Erythroblast (primary cell): ENCODE measurements around the gene GPC6.

ENCODE experiments used
- DNase-seq, 2 experiments: peaks; one replicate each; lab custom pipeline; 2025; lab: John Stamatoyannopoulos, UW
- GATA1 ChIP-seq: IDR thresholded peaks from 2 replicates; pipeline ENCODE4 v1.6.1; 2011; ENCODE audit warnings: low read depth, mild to moderate bottlenecking, control low read depth, low read length, moderate library complexity
- POLR2A ChIP-seq: IDR thresholded peaks from 2 replicates; pipeline ENCODE4 v1.6.1; 2011; ENCODE audit warnings: mild to moderate bottlenecking, low read length

GPC6 gene

DNA sequence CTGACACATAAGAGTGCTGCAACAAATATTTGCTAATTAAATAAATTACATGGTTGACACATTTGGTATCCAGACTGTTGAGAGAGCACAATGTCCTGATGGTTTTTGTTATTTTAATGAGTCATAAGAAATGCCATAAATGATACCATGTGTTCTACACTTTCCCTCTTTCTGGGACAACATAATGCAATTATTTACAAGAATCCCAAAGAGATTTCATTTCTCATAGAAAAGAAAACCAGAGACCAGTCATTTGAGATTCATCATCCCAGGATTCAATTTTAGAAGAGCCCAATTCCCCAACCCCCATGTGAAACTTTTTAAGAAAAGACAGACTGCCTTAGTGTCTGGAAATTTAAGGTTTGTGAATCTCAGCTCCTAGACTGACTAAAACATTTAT is 853.3 kb downstream of the GPC6 start:
- DNase-seq, result no peak

DNA sequence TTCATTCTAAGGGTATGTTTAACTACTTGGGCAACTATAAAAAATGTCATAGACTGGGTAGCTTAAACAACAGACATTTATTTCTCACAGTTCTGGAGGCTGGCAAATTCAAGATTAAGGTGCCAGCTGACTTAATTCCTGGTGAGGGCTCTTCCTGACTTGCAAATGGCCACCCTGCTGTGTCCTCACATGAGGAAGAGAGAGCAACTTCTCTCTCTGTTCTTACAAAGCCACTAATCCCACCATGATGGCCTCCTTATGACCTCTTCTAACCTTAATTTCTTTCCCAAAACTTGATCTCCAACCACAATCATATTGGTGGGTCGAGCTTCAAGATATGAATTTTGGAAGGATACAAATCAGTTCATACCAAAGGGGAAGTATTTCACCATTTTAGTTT is 853.9 kb downstream of the GPC6 start:
- DNase-seq, result no peak
- TF ChIP-seq POLR2A, result no peak
- TF ChIP-seq GATA1, result no peak

More for the DNA sequence above, 853.3 kb downstream of the GPC6 start:
- TF ChIP-seq GATA1 (no peak), POLR2A (no peak)

DNA sequence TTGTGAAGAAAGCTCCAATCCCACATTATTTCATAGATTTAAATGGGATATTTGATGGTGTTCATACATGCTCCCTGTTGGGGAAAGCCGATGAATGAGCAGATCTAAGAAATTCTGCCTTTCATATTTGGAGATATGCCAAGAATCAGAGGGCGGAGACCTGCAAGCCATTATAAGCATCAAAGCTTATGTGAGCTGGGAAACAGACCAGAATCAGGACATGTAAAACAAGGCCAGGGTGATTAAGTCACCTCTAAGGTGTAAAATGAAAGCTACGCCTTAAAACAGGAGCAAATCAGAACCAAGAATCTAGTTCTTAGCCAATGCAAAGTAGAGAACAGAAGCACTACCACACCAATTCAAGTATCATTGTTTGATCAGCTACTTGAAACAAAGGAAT is 860.5 kb downstream of the GPC6 start:
- no peak for DNase-seq
- TF ChIP-seq POLR2A (no peak), GATA1 (no peak)

DNA sequence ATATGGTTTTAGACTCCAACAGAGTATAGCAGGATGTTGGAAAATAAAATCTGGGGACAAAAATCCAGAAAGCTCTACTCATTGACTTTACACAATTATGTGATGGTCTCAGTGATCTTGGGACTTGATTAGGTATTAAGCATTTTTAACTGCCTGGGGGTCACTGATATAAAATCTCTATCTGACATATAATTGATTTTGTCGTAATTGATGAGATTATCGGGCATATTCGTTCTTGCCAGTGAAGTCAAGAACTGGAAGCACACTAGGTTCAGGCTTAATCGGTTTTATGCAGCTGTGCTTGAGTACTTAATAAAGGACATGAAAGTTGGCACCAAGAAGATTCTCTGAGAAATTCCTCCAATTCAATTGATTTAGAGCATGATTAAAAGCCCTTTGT is 862.1 kb downstream of the GPC6 start:
- TF ChIP-seq GATA1, result no peak
- no peak for TF ChIP-seq POLR2A
- DNase-seq, result no peak

DNA sequence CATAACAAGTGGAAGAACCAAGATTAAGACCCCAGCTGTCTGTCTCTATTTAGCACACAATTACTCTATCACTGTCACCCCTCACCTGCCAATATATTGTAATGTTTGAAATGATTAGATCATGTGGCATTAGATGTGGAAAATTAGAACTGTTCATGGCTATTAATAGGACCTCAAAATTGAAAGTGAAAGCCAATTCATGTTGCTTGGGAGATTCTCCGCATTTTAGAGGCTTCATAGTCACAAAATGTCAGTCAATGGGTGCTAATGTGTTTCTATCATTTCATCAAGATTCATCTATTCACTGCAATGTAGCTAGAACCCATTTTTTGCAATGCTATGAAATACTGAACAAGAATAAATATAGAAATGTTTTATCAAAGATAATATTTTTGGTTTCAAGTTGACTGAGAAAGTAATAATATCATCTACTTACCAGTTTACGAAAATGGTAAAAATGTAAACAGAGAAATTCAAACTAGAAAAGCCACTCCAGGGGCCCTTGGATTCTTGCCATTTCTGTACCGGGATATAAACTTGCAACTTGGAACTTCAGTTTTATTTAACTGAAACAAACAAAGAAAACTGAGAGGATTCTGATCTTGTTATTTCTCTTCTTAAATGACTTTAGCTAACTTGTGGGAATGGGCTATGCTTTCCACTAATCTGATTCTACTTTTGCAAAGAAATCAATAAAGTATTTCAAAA is 864.3 kb downstream of the GPC6 start:
- TF ChIP-seq GATA1 (no peak), POLR2A (no peak)
- no peak for DNase-seq

DNA sequence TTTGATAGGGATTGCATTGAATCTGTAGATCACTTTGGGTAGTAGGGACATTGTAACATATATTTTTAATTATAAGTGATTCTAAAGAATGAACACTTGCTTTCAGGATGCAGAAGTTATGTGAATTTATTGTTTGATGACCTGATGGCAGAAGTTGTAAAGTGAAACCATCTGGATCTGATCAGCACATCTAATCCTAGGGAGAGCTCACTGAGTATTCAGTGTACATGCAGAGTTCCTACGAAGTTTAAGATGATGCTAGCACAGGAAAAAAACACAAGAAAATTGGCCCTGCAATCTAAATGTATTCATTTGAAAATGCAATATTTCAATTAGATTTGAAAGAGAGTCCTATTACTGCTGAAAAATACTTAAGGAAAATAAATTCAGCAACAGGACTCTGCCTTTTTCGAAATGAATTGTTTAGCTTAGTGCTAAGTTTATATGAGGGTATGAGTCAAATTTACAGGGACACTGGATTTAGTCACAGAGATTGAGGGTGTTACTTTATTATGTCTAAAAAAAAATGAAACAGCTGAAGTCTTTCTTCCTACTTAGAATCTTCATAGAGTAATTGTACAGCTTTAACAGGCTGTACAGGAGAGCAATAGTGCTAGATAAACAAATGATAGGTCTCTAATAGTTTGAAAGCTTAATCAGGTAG is 867.2 kb downstream of the GPC6 start:
- TF ChIP-seq POLR2A (no peak), GATA1 (no peak)
- DNase-seq, result no peak

DNA sequence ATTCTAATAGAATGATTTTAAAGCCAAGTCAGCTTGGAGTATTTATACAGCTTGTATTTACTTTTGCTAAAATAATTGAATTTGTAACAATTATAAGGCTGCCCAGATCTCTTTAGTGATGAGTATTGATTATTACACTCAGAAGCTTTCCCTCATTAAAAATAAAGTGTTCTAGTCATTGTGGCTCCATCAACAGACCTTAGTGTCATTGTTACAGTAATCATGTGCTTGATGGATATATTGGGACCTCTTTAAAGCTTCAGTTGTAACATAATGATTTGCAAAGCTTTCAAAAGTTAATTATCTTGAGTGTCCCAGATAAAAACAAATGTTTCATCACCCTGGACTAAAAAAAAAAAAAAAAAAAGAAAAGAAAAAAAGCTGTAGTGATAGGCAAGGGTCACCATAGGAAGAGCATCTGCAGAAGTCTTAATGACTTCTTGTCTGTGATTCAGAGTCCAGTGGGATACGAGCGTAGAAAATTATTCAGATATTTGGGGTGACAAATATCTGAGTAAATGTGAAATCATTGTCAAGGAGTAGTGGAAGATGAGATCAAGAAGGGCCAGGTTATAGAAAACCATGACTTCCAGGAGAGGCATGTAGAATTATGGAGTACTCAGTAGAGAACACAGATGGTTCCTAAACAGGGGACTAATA is 883.2 kb downstream of the GPC6 start:
- TF ChIP-seq GATA1, result no peak
- TF ChIP-seq POLR2A, result no peak
- no peak for DNase-seq

DNA sequence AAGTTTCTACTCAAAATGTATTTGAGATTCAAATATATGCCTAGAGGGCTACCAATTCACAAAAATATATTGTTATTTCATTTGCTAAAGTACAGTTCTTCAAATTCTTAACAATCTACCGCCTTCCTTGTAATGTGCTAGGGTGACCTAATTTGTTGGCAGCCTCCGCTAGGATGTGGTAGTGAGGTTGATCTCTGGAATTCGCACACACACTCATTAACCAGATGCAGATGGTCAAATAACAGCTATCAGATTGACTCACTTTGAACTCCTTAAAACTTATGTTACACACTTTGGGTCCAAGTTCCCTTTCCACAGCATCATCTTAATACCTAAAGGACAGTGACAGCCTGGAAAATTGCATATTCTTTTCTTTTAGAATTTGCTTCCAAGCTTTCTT is 885.6 kb downstream of the GPC6 start:
- TF ChIP-seq POLR2A, result no peak
- no peak for DNase-seq

DNA sequence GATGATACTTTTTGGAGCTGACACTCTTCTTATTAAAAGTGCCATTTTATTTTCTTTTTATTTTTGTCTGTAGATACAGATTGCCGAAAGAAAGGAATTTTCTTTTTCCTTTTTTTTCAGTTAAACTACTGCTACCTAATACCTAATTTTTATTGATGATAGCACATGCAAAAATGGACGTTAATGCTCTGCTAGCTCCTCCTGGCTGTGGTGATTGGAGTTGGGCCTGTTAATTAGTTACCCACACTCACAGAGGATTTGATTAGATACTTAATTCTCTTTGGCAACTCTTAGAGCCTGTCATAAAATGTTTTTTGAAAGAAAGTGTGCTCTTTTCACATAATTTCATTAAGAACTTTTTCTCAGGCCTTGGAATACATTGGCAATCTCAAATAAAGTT is 886.1 kb downstream of the GPC6 start:
- DNase-seq, result no peak
- TF ChIP-seq GATA1, result no peak
- TF ChIP-seq POLR2A, result no peak

DNA sequence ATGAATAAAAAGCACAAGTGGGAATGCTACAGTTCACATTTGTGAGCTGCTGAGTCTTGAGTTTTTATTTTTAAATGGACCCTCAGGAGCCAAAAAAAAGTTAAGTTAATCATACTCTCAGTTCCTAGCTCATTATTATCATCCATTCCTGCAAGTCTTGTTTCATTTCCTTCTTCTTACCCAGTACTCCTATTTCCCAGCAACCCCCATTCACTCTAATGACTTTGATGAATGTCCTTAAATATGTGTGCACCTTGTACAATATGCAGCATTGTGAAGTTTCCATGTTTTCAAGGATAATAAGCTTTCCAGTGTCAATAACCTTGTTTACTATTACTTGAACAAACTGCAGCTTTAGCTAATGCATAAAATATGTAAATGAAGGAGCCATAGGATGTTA is 886.6 kb downstream of the GPC6 start:
- no peak for TF ChIP-seq GATA1
- no peak for TF ChIP-seq POLR2A
- no peak for DNase-seq

DNA sequence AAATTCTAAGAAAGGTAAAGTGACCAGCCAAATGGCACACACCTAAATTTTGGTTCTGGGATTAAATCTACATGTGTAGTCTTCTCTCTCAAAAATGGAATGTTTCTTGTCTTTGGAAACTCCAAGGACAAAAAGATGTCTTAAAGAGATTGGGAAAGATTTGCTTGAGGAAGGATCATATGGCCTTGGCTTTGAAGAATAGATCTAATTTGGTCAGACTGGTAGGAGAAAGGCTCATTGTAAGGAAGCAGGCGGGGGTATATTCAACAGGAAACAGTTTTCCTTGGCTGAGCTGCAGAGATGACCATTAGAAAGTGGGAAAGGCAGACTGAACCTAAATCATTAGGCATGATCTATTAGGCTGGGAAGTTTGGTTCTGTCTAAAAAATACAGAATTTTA is 887.6 kb downstream of the GPC6 start:
- DNase-seq, result no peak
- no peak for TF ChIP-seq POLR2A
- TF ChIP-seq GATA1, result no peak

DNA sequence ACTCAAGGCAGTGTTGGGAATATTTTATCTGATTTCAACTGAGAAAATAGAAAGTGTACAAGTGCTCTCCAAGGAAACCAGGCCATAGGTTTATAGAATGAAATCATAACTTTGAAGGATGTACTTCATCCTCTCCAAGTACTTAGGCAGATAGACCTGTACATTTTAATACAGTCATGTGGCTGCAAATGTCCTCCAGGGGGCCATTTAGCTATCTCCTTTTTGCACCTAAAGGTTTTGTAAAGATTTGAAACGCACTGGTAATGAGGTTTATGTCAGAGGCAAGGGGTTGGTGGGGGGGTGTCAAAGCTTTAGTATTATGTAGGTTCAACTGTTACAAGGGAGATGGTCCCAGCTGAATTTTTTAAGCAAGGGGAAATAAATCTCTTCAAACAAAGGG is 888.4 kb downstream of the GPC6 start:
- DNase-seq, result no peak
- no peak for TF ChIP-seq GATA1
- no peak for TF ChIP-seq POLR2A

DNA sequence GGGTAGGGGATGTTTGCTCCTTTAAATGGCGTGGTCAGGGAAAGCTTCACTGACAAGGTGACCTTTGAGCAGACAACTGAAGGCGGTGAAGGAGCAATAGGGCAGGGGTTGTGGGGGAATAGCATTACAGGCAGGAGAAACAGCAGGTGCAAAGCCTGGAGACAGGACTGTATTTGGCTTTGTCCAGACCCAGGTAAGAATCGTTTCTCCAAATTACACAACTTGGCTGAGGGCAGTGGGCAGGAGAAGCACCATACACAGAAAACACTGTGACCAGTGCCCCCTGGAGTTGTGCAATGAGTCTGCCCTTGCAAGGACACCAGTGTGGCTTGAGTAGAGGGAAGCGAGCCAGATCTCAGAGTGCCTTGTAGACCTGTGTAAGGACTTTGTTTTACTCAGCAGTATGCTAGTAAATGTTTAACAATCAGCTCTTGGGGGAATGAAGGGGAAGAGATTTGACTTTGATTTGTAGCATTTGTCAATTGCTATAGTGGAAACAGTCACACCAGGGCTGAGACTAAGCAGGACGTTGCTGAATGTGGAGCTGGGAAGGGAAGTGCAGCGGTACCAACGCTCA is 892.8 kb downstream of the GPC6 start:
- TF ChIP-seq POLR2A (no peak), GATA1 (no peak)
- no peak for DNase-seq

DNA sequence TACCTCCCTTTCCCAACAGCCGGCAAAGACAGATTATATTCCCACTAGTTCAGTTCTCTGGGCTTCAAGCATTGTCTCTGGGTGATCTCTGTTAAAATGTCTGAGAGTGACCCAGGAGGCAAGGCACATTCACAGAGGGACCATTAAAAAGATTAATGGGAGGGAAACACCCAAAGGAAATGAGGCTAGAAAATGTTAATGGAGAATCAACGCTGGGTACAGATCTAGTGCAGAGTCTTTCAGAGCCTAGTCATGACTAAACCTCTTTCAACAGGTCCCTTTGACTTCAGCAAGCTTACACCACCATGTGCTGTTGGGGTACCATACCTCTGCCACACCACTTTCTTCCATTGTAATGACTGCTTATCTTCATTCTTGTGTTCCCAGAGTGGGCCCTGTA is 894.3 kb downstream of the GPC6 start:
- no peak for DNase-seq
- TF ChIP-seq GATA1, result no peak
- no peak for TF ChIP-seq POLR2A
